K562 (cell line): ENCODE measurements around the gene PHKG2. TPM values are rescaled to one million over a fixed set of nuclear protein-coding genes. Genes with fewer than 3 reads are reported as not detected.
A peak's percentile ranks its signal among the peaks of the same experiment; 100 is the strongest.

Experiments used
- ATAC-seq: fragments of 200-7000 bp; cut with Tn5 transposase; 3 replicates; pipeline ENCODE4 v1.9.1; 2020; ENCODE audit warnings: moderate library complexity
- BruUV-seq: library from RNA; stranded (reverse); fragments of 400-500 nt; replicated peaks from 2 replicates; lab custom pipeline; 2021; lab: Mats Ljungman, UMichigan
- CTCF ChIA-PET: fragments of 300-600 bp; formaldehyde crosslinking; extraction: SDS; loops from one replicate; lab custom pipeline; 2021; ENCODE audit warnings: low intra/inter-chr PET ratio; lab: Yijun Ruan, JAX
- POLR2A ChIA-PET: fragments of 300-600, 350-650 bp; sonication (Branson Sonifier 250); formaldehyde crosslinking; extraction: SDS; loops from one replicate; lab custom pipeline; 2021; ENCODE audit warnings: antibody characterized with exemption, inconsistent platforms; lab: Yijun Ruan, JAX
- DNase-seq, 4 experiments: peaks; one replicate each; pipeline versions ENCODE4 v3.0.0 to v3.0.0-alpha.2; 2011 to 2018; ENCODE audit warnings: low spot score in 3 of 4, mixed read lengths in 3 of 4; ENCODE audit errors: extremely low read depth in 1 of 4
- FAIRE-seq: peaks from 2 replicates; lab custom pipeline; 2011; peaks lifted over from hg19 to GRCh38; lab: Jason Lieb, UNC
- H2AFZ ChIP-seq: 2 replicates; pipeline ENCODE4 v1.6.0; 2011; ENCODE audit warnings: low read depth, low read length, control low read depth, inconsistent platforms
- H3K27ac ChIP-seq: fragments of 200-600 bp; 3 replicates; pipeline ENCODE4 v1.8.0; 2011; ENCODE audit warnings: low read depth, mild to moderate bottlenecking, control low read depth, inconsistent platforms, low read length, moderate library complexity, mixed read lengths; ENCODE audit errors: extremely low read depth
- H3K27me3 ChIP-seq, 2 experiments: fragments of 300-600 bp in 1 of 2; 2 replicates in 1 of 2; 3 replicates in 1 of 2; pipeline versions ENCODE4 v1.6.0 to v1.8.0; 2011; ENCODE audit warnings: inconsistent platforms in 2 of 2, low read length in 2 of 2, mild to moderate bottlenecking in 1 of 2, mixed read lengths in 1 of 2, moderate library complexity in 1 of 2; ENCODE audit not compliant: control insufficient read depth in 2 of 2, insufficient read depth in 2 of 2
- H3K36me3 ChIP-seq: fragments of 300-600 bp; 3 replicates; pipeline ENCODE4 v1.8.0; 2011; ENCODE audit warnings: mild to moderate bottlenecking, low read length, inconsistent platforms; ENCODE audit not compliant: control insufficient read depth, insufficient read depth
- H3K4me1 ChIP-seq, 2 experiments: fragments of 200-600 bp in 1 of 2; replicated peaks in 1 of 2; 2 replicates in 1 of 2; 3 replicates in 1 of 2; pipeline versions ENCODE4 v1.5.1 to v1.8.0; 2011; ENCODE audit warnings: inconsistent platforms in 2 of 2, low read length in 2 of 2, mild to moderate bottlenecking in 1 of 2, mixed read lengths in 1 of 2, moderate library complexity in 1 of 2; ENCODE audit not compliant: control insufficient read depth in 2 of 2, insufficient read depth in 2 of 2
- H3K4me2 ChIP-seq: 2 replicates; pipeline ENCODE4 v1.6.1; 2011; ENCODE audit warnings: low read length, control low read depth, inconsistent platforms, mixed read lengths; ENCODE audit not compliant: insufficient read depth
- H3K4me3 ChIP-seq: fragments of 200-600 bp; sonication (generic), shearing (Covaris generic); 2 replicates; pipeline ENCODE4 v1.5.1; 2016; ENCODE audit warnings: control low read depth, inconsistent platforms
- H3K79me2 ChIP-seq: fragments of 200-600 bp; 3 replicates; pipeline ENCODE4 v1.8.0; 2011; ENCODE audit warnings: low read length, inconsistent platforms; ENCODE audit not compliant: control insufficient read depth, insufficient read depth
- H3K9ac ChIP-seq, 2 experiments: 2 replicates each; pipeline versions ENCODE4 v1.6.0 to v1.6.1; 2011; ENCODE audit warnings: low read depth in 2 of 2, low read length in 2 of 2, control low read depth in 1 of 2, inconsistent platforms in 1 of 2, mild to moderate bottlenecking in 1 of 2, mixed read lengths in 1 of 2; ENCODE audit not compliant: insufficient read depth in 1 of 2
- H3K9me1 ChIP-seq: one replicate; pipeline ENCODE4 v1.6.0; 2011; ENCODE audit warnings: inconsistent platforms, mild to moderate bottlenecking, low read length, moderate library complexity; ENCODE audit not compliant: control insufficient read depth, insufficient read depth
- H3K9me3 ChIP-seq: replicated peaks from 2 replicates; pipeline ENCODE4 v1.5.1; 2011; ENCODE audit warnings: low read depth, low read length, inconsistent platforms; ENCODE audit not compliant: control insufficient read depth, insufficient read depth
- H4K20me1 ChIP-seq: replicated peaks from 2 replicates; pipeline ENCODE4 v1.6.1; 2011; ENCODE audit warnings: low read length, inconsistent platforms, mixed read lengths; ENCODE audit not compliant: control insufficient read depth, insufficient read depth
- AFF1 ChIP-seq, 2 experiments: fragments of 450-650 bp; IDR thresholded peaks; 2 replicates each; pipeline ENCODE4 v1.6.1; 2018; ENCODE audit warnings: mild to moderate bottlenecking in 2 of 2, low read depth in 1 of 2; ENCODE audit not compliant: partially characterized antibody in 2 of 2
- ZFX ChIP-seq: sonication (generic); formaldehyde crosslinking; IDR thresholded peaks from 2 replicates; pipeline ENCODE4 v1.8.0; 2022; ENCODE audit warnings: mild to moderate bottlenecking, missing genetic modification reagents, moderate library complexity
- ZNF121 ChIP-seq: sonication (generic); formaldehyde crosslinking; conservative IDR thresholded peaks from 2 replicates; pipeline ENCODE4 v1.8.0; 2022; ENCODE audit warnings: missing genetic modification reagents
- WGBS: fragments of 100-300 bp; shearing (Covaris generic); methylation state at CpG from one replicate; pipeline ENCODE4 v1.1.6; 2016; ENCODE audit warnings: low coverage, mixed read lengths; ENCODE audit not compliant: insufficient coverage; ENCODE audit errors: missing lambda C conversion rate; 5-methylcytosine and 5-hydroxymethylcytosine counted together
- in situ Hi-C: fragments of 300-500 bp; cut with MboI; formaldehyde crosslinking; loops from 4 replicates; pipeline ENCODE4 v1.15.0; 2018; ENCODE audit warnings: inconsistent platforms, mixed read lengths
- intact Hi-C: fragments of 100-400 bp; cut with micrococcal nuclease; formaldehyde crosslinking; loops from 2 replicates; pipeline ENCODE4 v1.14.2; 2022
- polyA plus RNA-seq, 8 experiments: library from polyadenylated mRNA; depleted of rRNA in 4 of 8; stranded (reverse) in 5 of 8; unstranded in 3 of 8; fragments of >200 nt; fragmentation: Nextera tagmentation in 2 of 8; fragmentation: Illumina TruSeq in 1 of 8; extraction: Ambion mirVana in 2 of 8; extraction: Trizol in 1 of 8; gene quantifications; 2 replicates each; pipeline versions ENCODE4 v1.2.1 to v1.2.3, GENCODE V29; 2011 to 2014; ENCODE audit warnings: inconsistent platforms in 1 of 8, missing spikeins in 1 of 8
- total RNA-seq, 7 experiments: library from RNA; depleted of rRNA in 6 of 7; stranded (reverse); fragments of >200 nt in 6 of 7; fragmentation: Illumina TruSeq in 2 of 7; extraction: Trizol in 2 of 7; gene quantifications; 2 replicates each; pipeline versions ENCODE4 v1.2.1 to v1.2.3, GENCODE V29; 2011 to 2021; ENCODE audit warnings: low replicate concordance in 1 of 7
- TF ChIP-seq, protein P1 (sequence below): fragments of 250-450 bp; sonication (Bioruptor Pico); IDR thresholded peaks from 2 replicates; pipeline ENCODE4 v1.4.0; 2020

Gene PHKG2
- total and polyA plus RNA-seq, 9 of the 15 experiments (the other 6 are each of a cell fraction or from before 2014, with no cell fraction given): 5.8 to 54.2 (median 30.7) TPM

DNA sequence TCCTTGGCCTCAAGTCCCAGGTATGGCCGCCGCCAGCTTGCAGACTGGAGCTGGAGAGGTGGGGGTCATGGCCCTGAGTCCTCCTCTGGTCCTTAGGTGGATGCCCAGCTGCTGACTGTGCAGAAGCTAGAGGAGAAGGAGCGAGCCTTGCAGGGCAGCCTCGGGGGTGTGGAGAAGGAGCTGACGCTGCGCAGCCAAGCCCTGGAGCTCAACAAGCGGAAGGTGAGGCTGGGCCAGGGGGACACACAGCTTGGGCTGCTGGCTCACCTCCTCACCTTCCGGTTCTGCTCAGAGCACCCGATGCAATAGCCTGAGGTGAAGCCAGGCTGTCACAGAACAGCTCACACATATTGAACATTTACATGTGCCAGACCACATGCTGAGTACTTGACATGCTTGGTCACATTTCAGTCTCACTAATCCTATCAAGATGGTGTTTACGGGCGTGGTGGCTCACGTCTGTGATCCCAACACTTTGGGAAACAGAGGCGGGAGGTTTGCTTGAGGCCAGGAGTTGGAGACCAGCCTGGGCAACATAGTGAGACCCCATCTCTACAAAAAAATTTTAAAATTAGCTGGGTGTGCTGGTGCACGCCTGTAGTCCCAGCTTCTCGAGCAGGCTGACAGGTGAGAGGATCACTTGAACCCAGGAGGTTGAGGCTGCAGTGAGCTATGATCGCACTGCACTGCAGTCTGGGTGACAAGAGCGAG lies 21.3 kb downstream of the PHKG2 start:
- H3K27me3 ChIP-seq: no peaks in the 10 kb centered on the region
- H3K9me1 ChIP-seq: no peaks in the 10 kb centered on the region
- ATAC-seq (no peak), DNase-seq (no peak), FAIRE-seq (no peak)
- H3K4me2 ChIP-seq: no peak overlapping the region
- H3K9me3 ChIP-seq: no peaks in the 10 kb centered on the region
- POLR2A ChIA-PET: interaction anchor here (0.6 to 2.9 kb wide), 4 partner anchors 9 to 132 kb away, joined by 3 to 14 read pairs (median 4); partner anchors contain the start of gene PHKG2
- no peak overlapping the region for H3K4me3 ChIP-seq
- H4K20me1 ChIP-seq: 0 out of 2 replicates have a peak, but pooled peaks cover 5% of the 10 kb centered on the region
- in situ Hi-C loops (no loop called here), intact Hi-C loops (loop anchor here (10.0 kb wide), 1 partner anchor 55 kb away; no protein-coding TSS in a partner anchor)
- no peak overlapping the region for H3K27ac ChIP-seq
- TF ChIP-seq ZFX: no peak
- TF ChIP-seq, protein P1, sequence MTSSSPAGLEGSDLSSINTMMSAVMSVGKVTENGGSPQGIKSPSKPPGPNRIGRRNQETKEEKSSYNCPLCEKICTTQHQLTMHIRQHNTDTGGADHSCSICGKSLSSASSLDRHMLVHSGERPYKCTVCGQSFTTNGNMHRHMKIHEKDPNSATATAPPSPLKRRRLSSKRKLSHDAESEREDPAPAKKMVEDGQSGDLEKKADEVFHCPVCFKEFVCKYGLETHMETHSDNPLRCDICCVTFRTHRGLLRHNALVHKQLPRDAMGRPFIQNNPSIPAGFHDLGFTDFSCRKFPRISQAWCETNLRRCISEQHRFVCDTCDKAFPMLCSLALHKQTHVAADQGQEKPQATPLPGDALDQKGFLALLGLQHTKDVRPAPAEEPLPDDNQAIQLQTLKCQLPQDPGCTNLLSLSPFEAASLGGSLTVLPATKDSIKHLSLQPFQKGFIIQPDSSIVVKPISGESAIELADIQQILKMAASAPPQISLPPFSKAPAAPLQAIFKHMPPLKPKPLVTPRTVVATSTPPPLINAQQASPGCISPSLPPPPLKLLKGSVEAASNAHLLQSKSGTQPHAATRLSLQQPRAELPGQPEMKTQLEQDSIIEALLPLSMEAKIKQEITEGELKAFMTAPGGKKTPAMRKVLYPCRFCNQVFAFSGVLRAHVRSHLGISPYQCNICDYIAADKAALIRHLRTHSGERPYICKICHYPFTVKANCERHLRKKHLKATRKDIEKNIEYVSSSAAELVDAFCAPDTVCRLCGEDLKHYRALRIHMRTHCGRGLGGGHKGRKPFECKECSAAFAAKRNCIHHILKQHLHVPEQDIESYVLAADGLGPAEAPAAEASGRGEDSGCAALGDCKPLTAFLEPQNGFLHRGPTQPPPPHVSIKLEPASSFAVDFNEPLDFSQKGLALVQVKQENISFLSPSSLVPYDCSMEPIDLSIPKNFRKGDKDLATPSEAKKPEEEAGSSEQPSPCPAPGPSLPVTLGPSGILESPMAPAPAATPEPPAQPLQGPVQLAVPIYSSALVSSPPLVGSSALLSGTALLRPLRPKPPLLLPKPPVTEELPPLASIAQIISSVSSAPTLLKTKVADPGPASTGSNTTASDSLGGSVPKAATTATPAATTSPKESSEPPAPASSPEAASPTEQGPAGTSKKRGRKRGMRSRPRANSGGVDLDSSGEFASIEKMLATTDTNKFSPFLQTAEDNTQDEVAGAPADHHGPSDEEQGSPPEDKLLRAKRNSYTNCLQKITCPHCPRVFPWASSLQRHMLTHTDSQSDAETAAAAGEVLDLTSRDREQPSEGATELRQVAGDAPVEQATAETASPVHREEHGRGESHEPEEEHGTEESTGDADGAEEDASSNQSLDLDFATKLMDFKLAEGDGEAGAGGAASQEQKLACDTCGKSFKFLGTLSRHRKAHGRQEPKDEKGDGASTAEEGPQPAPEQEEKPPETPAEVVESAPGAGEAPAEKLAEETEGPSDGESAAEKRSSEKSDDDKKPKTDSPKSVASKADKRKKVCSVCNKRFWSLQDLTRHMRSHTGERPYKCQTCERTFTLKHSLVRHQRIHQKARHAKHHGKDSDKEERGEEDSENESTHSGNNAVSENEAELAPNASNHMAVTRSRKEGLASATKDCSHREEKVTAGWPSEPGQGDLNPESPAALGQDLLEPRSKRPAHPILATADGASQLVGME (CRISPR knock-in tag): no peak
- no peak for TF ChIP-seq AFF1 (IDR thresholded peaks at IDR 0.05; ENCODE audit: low read depth in 1 of 2, partially characterized antibody in 2 of 2)
- peak; percentile 71 for TF ChIP-seq ZNF121 (CRISPR knock-in tag)
- WGBS: 94% methylated on average over 14 of the region's 17 CpGs
- H3K79me2 ChIP-seq: 0 out of 3 replicates have a peak, but pooled peaks cover under 1% of the 10 kb centered on the region
- H3K36me3 ChIP-seq: peaks cover 98% of the 10 kb centered on the region
- CTCF ChIA-PET: no interaction called here
- BruUV-seq: no TSS peak
- no peak overlapping the region; a peak in 1 of 4 replicates for H3K9ac ChIP-seq
- H2AFZ ChIP-seq: no peak overlapping the region
- peaks cover 0 to 19% of the 10 kb centered on the region in 2 experiments; a peak in 2 of 5 replicates for H3K4me1 ChIP-seq
